Stimulated activated CD8-positive, alpha-beta memory T cell treated with anti-CD3 and anti-CD28 coated beads, Interleukin-15, amount 100 ng/mL, for 48 hours (primary cell): Measurements from ENCODE around the gene CERS6.
"Not testable (repeated sequence)": the region's sequence is repeated elsewhere in the genome, so short reads cannot be mapped to it uniquely, and the experiment has no call there.

Experiments
- DNase-seq, 2 donors: peaks; one replicate each; pipeline ENCODE4 v3.0.0-alpha.2; 2020; ENCODE audit warnings: low read depth in 2 of 2

The CERS6 gene

DNA sequence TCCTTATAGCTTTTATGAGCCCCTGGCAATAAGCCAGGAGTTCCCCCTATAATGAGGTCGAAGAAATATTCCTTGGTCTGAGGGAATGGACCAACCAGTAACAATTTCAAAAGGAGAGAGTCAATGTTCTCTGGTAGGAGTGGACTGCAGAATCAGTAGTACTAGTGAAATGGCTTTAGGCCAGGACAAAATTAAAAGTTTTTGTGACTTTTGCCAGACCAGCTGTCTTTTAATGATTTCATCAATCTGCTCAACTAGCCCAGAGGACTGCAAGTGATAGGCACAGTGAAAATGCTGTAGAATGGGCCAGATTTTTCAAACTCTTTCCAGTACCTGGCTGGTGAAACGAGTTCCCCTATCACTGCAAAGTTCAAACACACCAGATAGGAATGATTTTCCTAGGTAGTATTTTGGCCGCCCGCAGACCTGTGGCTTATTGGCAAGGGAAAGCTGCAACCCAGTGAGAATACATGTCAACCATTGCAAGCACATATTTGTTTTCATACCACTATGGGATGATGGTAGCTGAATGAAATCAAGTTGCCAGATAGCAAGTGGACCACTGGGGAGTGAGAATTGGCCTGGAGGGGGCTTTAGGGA lies 45.5 kb downstream of the CERS6 start:
- DNase-seq = no peak

- not testable (repeated sequence) for DNase-seq
These were observed 46.8 kb downstream of the CERS6 start for GRCh38 chr2:168502852-168503251.

GRCh38 chr2:168503901-168504300 lies 47.8 kb downstream of the CERS6 start:
- DNase-seq = no peak

DNA sequence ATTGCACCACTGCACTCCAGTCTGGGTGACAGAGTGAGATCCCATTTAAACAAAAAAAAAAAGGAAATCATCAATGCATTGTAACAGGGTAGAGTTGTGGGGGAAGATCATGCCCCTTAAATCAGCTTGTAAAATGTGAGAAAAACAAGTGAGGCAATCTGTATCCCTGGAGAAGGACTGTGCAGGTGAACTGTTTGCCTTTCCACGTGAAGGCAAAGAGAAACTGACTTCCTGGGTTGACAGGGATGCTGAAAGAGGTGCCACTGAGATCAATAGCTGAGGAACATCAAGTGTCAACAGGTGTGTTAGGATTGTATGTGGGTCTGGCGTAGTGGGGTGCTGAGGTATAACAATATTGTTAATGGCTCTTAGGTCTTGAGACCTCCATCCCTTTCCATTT lies 48.3 kb downstream of the CERS6 start:
- DNase-seq = no peak

GRCh38 chr2:168510125-168510756 lies 54.2 kb downstream of the CERS6 start:
- DNase-seq = no peak

DNA sequence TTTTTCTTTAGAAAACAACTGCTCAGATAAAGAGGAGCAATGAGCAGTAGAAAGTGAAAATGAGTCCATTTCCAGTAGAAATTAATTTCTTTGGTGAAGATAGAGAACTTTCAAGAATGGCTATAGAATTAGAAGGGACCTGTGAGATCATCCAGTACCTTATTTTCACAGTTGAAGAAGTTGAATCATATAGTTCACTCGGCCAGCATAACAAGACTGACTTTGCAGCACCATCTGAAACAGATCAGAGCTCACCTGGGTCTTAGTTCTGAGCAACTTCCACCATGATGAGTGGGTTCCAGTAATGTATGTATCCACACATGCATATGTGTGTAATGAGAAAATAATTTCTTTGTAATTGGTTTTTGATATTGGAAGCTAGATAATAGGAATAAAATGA lies 58.6 kb downstream of the CERS6 start:
- no peak for DNase-seq

DNA sequence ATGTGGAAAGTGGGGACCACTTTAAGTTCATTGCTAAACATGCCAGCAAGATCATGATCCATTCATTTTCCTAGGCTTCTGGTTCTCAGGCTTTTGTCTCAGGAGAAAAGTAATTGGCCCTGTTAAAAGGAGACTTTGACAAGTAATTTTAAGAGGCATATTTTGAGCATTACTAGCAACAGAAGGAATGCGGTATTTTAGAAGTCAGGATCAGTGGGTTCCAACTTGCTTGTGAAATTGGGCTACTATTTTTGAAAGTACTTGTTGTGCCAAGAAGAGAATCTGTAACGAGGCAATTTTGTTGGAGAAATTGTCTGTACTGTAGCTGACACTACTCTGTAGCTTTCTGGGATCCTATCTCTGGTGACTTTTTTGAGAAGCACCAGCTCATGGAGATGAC lies 59.4 kb downstream of the CERS6 start:
- DNase-seq = no peak

DNA sequence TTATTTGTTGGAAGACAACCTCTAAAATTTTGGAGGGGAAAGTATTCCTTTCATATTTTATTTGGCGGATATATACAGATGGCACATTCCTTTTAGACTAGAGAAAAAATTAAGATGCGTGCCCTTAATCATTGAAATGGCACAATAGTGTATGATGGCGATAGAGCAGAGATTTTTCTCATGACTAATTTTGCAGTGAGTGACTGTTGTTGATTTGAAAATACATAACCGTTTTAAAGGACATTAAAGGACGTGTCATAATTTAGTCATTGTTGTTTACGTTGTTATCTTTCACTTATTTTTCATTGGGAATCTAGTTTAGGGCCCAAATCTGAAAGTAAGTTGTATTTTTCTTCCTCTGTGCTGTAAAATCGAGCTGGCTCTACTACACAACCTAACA lies 61.7 kb downstream of the CERS6 start:
- no peak for DNase-seq

- no peak for DNase-seq
These were observed 62.5 kb downstream of the CERS6 start for GRCh38 chr2:168518555-168519066.

DNA sequence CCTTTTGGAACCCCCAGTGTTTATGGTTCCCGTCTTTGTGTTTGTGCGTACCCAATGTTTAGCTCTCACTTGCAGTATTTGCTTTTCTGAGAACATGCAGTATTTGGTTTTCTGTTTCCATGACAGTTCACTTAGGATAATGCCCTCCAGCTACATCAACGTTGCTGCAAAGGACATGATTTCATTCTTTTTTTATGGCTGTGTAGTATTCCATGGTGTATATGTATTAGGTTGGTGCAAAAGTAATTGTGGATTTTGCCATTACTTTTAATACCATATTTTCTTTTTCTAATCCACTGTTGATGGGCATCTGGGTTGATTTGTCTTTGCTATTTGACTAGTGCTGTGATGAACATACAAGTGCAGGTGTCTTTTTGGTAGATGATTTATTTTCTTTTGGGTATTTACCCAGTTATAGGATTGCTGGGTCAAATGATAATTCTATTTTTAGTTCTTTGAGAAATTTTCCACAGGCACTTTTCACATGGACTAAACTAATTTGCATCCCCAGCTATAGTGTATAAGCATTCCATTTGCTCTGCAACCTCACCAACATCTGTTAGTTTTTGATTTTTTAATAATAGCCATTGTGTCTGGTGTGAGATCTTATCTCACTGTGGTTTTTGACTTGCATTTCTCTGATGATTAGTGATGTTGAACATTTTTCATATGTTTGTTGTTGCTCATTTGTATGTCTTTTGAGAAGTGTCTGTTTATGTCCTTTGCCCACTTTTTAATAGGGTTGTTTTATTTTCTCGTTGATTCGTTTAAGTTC lies 63.6 kb downstream of the CERS6 start:
- no peak for DNase-seq

- no peak for DNase-seq
These were observed 65.1 kb downstream of the CERS6 start for GRCh38 chr2:168521053-168521741.

- no peak for DNase-seq
These were observed 66.4 kb downstream of the CERS6 start for GRCh38 chr2:168522446-168522845.

GRCh38 chr2:168524005-168524404 lies 67.9 kb downstream of the CERS6 start:
- no peak for DNase-seq

DNA sequence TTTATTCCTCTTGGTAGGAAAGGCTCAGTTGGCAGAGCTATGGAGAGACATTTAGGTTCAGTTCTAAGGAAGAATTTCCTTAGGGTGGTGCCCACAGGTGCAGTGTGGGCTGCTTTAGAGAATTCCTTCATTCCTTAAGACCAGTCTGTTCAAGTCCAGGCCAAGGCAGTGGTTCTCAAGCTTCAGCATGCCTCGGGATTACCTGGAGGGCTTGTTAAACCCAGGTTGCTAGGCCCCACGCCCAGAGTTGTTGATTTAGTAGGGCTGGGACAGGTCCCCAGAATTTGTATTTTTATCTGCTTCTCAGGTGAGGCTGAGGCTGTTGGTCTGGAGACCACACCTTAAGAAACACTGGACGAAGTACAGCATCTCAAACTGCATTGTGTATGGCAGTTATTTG lies 68.9 kb downstream of the CERS6 start:
- no peak for DNase-seq

- no peak for DNase-seq
These were observed 69.8 kb downstream of the CERS6 start for GRCh38 chr2:168525716-168526446.

DNA sequence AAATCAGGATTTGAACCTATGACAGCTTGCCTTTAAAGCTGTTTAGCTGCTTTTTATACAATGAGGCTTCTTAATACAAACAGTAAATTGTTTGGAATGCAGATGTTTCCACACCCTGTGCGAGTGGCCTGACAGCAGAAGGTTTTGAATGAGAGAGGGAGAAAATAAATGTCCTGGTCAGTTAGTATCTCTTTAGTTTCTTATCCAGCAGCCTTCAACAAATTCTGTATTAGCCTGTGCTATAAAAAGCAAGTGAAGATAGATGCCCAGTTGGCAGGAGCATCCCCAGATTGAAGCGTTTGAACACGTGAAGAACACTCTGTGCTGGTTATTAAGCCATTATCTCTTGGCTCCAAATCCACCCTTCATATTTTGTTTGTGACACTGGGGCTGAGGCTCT lies 70.6 kb downstream of the CERS6 start:
- no peak for DNase-seq

DNA sequence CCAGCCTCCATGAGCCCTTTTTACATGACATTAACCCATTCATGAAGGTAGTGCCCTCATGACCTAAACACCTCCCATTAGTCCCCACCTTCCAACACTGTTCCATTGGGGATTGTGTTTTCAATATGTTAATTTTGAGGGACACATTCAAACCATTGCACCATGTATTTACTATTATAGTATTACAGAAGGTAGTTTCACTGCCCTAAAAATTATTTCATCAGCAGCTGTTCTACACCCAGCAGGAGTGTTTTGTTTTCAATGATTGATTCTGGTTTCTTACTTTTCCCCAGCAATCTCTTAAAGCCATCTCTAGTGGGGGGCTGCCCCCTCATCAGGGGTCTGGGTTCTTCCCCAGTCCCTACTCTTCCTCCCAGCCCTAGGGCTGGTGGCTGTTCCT lies 71.9 kb downstream of the CERS6 start:
- DNase-seq = no peak

GRCh38 chr2:168528469-168528868 lies 72.4 kb downstream of the CERS6 start:
- no peak for DNase-seq

DNA sequence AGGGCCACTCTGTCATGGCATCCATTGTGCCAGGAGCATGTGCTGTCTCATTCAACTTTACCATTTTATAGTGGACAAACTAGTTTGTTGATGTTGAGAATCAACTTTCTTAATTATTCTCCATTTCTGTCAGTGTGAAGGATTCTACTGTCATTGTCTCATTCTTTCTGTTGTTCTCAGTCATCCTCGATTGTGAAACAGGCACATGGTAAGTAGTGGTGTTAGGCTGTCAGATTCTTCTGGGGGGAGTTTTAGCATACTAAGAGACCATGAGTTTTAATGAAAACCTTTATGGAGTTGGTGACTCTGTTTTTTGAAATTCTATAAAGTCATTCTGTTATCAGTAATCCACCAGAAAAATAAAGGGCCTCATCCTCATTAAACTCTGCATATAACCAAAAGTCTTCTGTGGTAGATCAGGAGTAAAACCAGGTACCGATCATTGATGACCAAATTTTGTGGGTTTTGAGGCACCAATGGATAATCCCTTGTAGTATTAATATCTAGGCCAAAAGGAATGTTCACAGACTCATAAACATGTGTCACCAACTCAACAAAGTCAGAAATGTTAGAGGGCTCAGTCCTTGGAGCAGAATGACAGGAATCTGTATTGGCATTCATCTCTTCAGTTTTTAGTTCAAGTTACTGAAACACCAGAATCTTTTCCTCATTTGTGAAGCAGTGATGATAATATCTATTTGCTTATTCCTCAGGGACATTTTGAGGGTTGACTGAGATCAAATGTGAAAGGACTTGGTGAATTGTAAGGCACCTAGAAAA lies 73.2 kb downstream of the CERS6 start:
- DNase-seq = no peak

DNA sequence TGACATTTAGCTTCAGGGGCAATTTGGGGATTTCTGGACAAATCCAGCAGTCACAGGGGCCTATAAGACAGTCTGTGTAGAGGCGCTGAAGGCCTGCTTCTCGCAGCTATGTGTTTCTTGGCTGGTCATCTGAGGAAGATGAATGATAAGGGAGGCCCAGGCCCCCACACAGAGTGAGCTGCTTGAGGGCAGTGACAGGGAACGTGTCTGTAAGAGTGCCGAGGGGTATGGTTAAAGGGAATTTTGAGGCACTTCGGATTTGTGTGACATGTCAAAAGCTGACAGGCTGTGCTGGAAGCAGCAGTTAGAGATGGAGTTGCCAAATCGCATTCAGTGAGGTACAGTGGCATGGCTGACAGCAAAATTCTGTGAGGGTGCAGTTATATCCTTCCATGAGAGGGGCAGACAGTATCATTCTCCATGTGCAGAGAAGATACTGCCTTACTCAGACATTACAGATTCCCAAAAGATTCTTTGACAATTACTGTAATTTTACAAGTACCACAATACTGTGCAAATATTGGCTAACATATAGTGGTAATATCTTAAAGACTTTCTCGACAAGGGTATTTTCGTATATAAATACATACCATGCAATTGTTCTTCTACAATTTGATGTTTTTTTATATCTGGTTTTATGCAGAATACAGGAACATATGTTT lies 74.0 kb downstream of the CERS6 start:
- DNase-seq = no peak
